HepG2 (cell line): ENCODE data around the gene NEDD4L. TPM values are rescaled to one million over a fixed set of nuclear protein-coding genes. Genes with fewer than 3 reads are reported as not detected.

Source experiments
- ATAC-seq: fragments of 200-7000 bp; cut with Tn5 transposase; 3 replicates; pipeline ENCODE4 v1.9.1; 2020; ENCODE audit warnings: mild to moderate bottlenecking, moderate library complexity
- BruUV-seq: library from RNA; stranded (reverse); fragments of 400-500 nt; replicated peaks from 2 replicates; lab custom pipeline; 2021; lab: Mats Ljungman, UMichigan
- CTCF ChIA-PET: fragments of 300-600 bp; formaldehyde crosslinking; extraction: SDS; loops from one replicate; lab custom pipeline; 2021; ENCODE audit warnings: low total read pairs, inconsistent platforms, low intra/inter-chr PET ratio; lab: Yijun Ruan, JAX
- POLR2A ChIA-PET: fragments of 350-600 bp; sonication (Branson Sonifier 250); formaldehyde crosslinking; loops from one replicate; lab custom pipeline; 2020; ENCODE audit warnings: antibody characterized with exemption, inconsistent platforms; lab: Yijun Ruan, JAX
- DNase-seq: peaks from one replicate; pipeline ENCODE4 v3.0.0-alpha.2; 2015; ENCODE audit warnings: low spot score
- FAIRE-seq: peaks from 3 replicates; lab custom pipeline; 2011; peaks lifted over from hg19 to GRCh38; lab: Jason Lieb, UNC
- H2AFZ ChIP-seq: one replicate; pipeline ENCODE4 v1.6.1; 2011; ENCODE audit warnings: low read length, inconsistent platforms
- H3K27ac ChIP-seq: fragments of 300-600 bp; 3 replicates; pipeline ENCODE4 v1.8.0; 2011; ENCODE audit warnings: mixed run types, mild to moderate bottlenecking, mixed read lengths, low read length, inconsistent platforms; ENCODE audit not compliant: insufficient read depth; ENCODE audit errors: extremely low read length
- H3K27me3 ChIP-seq, 2 experiments: fragments of 200-600 bp in 1 of 2; 2 replicates in 1 of 2; 3 replicates in 1 of 2; pipeline versions ENCODE4 v1.6.0 to v1.8.0; 2011; ENCODE audit warnings: low read length in 2 of 2, mild to moderate bottlenecking in 2 of 2, moderate library complexity in 2 of 2, inconsistent platforms in 1 of 2; ENCODE audit not compliant: insufficient read depth in 2 of 2, control insufficient read depth in 1 of 2
- H3K36me3 ChIP-seq, 2 experiments: fragments of 200-600 bp in 1 of 2; replicated peaks in 1 of 2; 2 replicates in 1 of 2; 3 replicates in 1 of 2; pipeline versions ENCODE4 v1.5.1 to v1.8.0; 2011; ENCODE audit warnings: low read length in 2 of 2, inconsistent platforms in 1 of 2; ENCODE audit not compliant: insufficient read depth in 2 of 2, control insufficient read depth in 1 of 2
- H3K4me1 ChIP-seq: 2 replicates; pipeline ENCODE4 v1.5.1; 2012; ENCODE audit warnings: low read length, inconsistent platforms; ENCODE audit not compliant: insufficient read depth
- H3K4me2 ChIP-seq: 2 replicates; pipeline ENCODE4 v1.6.0; 2011; ENCODE audit warnings: low read depth, low read length, inconsistent platforms
- H3K4me3 ChIP-seq, 3 experiments: fragments of 200-600 bp in 1 of 3; sonication (generic), shearing (Covaris generic) in 1 of 3; replicated peaks in 1 of 3; 2 replicates each; pipeline ENCODE4 v1.5.1; 2011 to 2016; ENCODE audit warnings: low read length in 3 of 3, inconsistent platforms in 2 of 3, low read depth in 2 of 3, mild to moderate bottlenecking in 2 of 3, control low read depth in 1 of 3, mixed read lengths in 1 of 3; ENCODE audit not compliant: insufficient read depth in 1 of 3
- H3K79me2 ChIP-seq: one replicate; pipeline ENCODE4 v1.6.1; 2011; ENCODE audit warnings: low read length, inconsistent platforms; ENCODE audit not compliant: insufficient read depth
- H3K9ac ChIP-seq: 2 replicates; pipeline ENCODE4 v1.6.0; 2011; ENCODE audit warnings: mild to moderate bottlenecking, low read depth, low read length, inconsistent platforms; ENCODE audit not compliant: insufficient read depth
- H3K9me3 ChIP-seq: 2 replicates; pipeline ENCODE4 v1.5.1; 2012; ENCODE audit warnings: mild to moderate bottlenecking, low read length
- H4K20me1 ChIP-seq: 2 replicates; pipeline ENCODE4 v1.6.0; 2011; ENCODE audit warnings: inconsistent platforms, mild to moderate bottlenecking, low read length, moderate library complexity; ENCODE audit not compliant: insufficient read depth
- E2F2 ChIP-seq: sonication (generic); formaldehyde crosslinking; IDR thresholded peaks from 2 replicates; pipeline ENCODE4 v1.4.0; 2020; ENCODE audit warnings: missing genetic modification reagents, borderline replicate concordance
- ETV5 ChIP-seq: IDR thresholded peaks from 2 replicates; pipeline ENCODE4 v1.6.1; 2018; ENCODE audit warnings: missing biosample characterization, missing genetic modification reagents, inconsistent platforms, borderline replicate concordance
- FOXA1 ChIP-seq, 2 experiments: fragments of 450-650 bp in 1 of 2; sonication (generic) in 1 of 2; formaldehyde crosslinking in 1 of 2; IDR thresholded peaks; 2 replicates each; pipeline versions ENCODE4 v1.4.0 to v1.6.1; 2016 to 2020; ENCODE audit warnings: missing genetic modification reagents in 1 of 2
- FOXA3 ChIP-seq: IDR thresholded peaks from 2 replicates; pipeline ENCODE4 v1.6.1; 2016; ENCODE audit warnings: missing genetic modification reagents, missing compliant biosample characterization
- HOXA5 ChIP-seq: sonication (generic); formaldehyde crosslinking; IDR thresholded peaks from 2 replicates; pipeline ENCODE4 v1.4.0; 2020; ENCODE audit warnings: missing genetic modification reagents
- MNT ChIP-seq: fragments of 450-650 bp; IDR thresholded peaks from 2 replicates; pipeline ENCODE4 v1.6.1; 2016
- NCOA5 ChIP-seq: sonication (generic); formaldehyde crosslinking; IDR thresholded peaks from 2 replicates; pipeline ENCODE4 v1.4.0; 2020; ENCODE audit warnings: missing genetic modification reagents
- PAXIP1 ChIP-seq: sonication (generic); formaldehyde crosslinking; conservative IDR thresholded peaks from 2 replicates; pipeline ENCODE4 v1.4.0; 2020; ENCODE audit warnings: mild to moderate bottlenecking, missing genetic modification reagents, moderate library complexity
- POLR2G ChIP-seq: fragments of 200-400 bp; formaldehyde crosslinking; IDR thresholded peaks from 2 replicates; pipeline ENCODE4 v1.6.1; 2018; ENCODE audit warnings: mild to moderate bottlenecking, low read depth, low read length, moderate library complexity
- SSRP1 ChIP-seq: IDR thresholded peaks from 2 replicates; pipeline ENCODE4 v1.6.1; 2016; ENCODE audit warnings: control low read depth
- ZBTB38 ChIP-seq: sonication (generic); formaldehyde crosslinking; IDR thresholded peaks from 2 replicates; pipeline ENCODE4 v1.5.1; 2020; ENCODE audit warnings: mild to moderate bottlenecking, missing genetic modification reagents
- ZNF251 ChIP-seq: sonication (generic); formaldehyde crosslinking; IDR thresholded peaks from 2 replicates; pipeline ENCODE4 v1.9.0; 2021; ENCODE audit warnings: mild to moderate bottlenecking, missing genetic modification reagents
- ZNF33B ChIP-seq: sonication (generic); formaldehyde crosslinking; IDR thresholded peaks from 2 replicates; pipeline ENCODE4 v1.5.1; 2020; ENCODE audit warnings: mild to moderate bottlenecking, missing genetic modification reagents
- ZNF496 ChIP-seq: sonication (generic); formaldehyde crosslinking; IDR thresholded peaks from 2 replicates; pipeline ENCODE4 v1.8.1; 2023; ENCODE audit warnings: mild to moderate bottlenecking, moderate library complexity, missing genetic modification reagents; ENCODE audit not compliant: insufficient replicate concordance
- ZNF670 ChIP-seq: sonication (generic); formaldehyde crosslinking; IDR thresholded peaks from 2 replicates; pipeline ENCODE4 v1.8.0; 2022; ENCODE audit warnings: mild to moderate bottlenecking, missing genetic modification reagents, borderline replicate concordance
- ZNF878 ChIP-seq: sonication (generic); formaldehyde crosslinking; IDR thresholded peaks from 2 replicates; pipeline ENCODE4 v1.8.1; 2023; ENCODE audit warnings: mild to moderate bottlenecking, missing genetic modification reagents, moderate library complexity
- WGBS: methylation state at CpG from one replicate; pipeline ENCODE4 v1.1.6; 2017; ENCODE audit warnings: low lambda C conversion rate; 5-methylcytosine and 5-hydroxymethylcytosine counted together
- in situ Hi-C: cut with HindIII; loops from 2 replicates; pipeline ENCODE4 v1.10.0; 2017; ENCODE audit warnings: low pct_unique_long_range_greater_than_20kb; ENCODE audit not compliant: extremely low pct_ligation_motif_present
- intact Hi-C: fragments of 100-400 bp; cut with micrococcal nuclease; formaldehyde crosslinking; loops from one replicate; pipeline ENCODE4 v1.10.0; 2022; ENCODE audit not compliant: unreplicated experiment
- polyA plus RNA-seq, 8 experiments: library from polyadenylated mRNA; depleted of rRNA in 3 of 8; stranded (reverse) in 7 of 8; unstranded in 1 of 8; fragments of >200 nt; fragmentation: Illumina TruSeq in 4 of 8; extraction: Trizol in 4 of 8; gene quantifications; 2 replicates each; pipeline versions ENCODE4 v1.2.1 to v1.2.3, GENCODE V29; 2011 to 2016; ENCODE audit warnings: low read depth in 4 of 8, missing spikeins in 1 of 8, mixed read lengths in 1 of 8; ENCODE audit not compliant: insufficient read depth in 1 of 8
- total RNA-seq, 5 experiments: library from RNA; depleted of rRNA; stranded (reverse); fragments of >200 nt; fragmentation: Illumina TruSeq; extraction: Trizol; gene quantifications; 2 replicates each; pipeline ENCODE4 v1.2.3, GENCODE V29; 2016; ENCODE audit warnings: low read depth in 1 of 5

NEDD4L gene
- total and polyA plus RNA-seq, 2 of the 13 experiments (the other 11 are each of a cell fraction or from before 2014, with no cell fraction given) = 168 to 390 TPM

GRCh38 chr18:58402247-58402646 lies 358.2 kb downstream of the NEDD4L start (continued):
- peak; percentile 51; the same call in 1 of the 2 replicates for TF ChIP-seq ZBTB38
- peak; percentile 5; the same call in 1 of the 2 replicates for TF ChIP-seq ZNF670
- TF ChIP-seq SSRP1 (CRISPR knock-in tag) = peak; percentile 92
- TF ChIP-seq POLR2G = peak; percentile 20; the same call in 1 of the 2 replicates
- no peak for TF ChIP-seq ZNF33B (CRISPR knock-in tag)
- TF ChIP-seq FOXA1 (IDR thresholded peaks at IDR 0.05) = no peak
- TF ChIP-seq FOXA1 (CRISPR knock-in tag; IDR thresholded peaks at IDR 0.05) = 0 out of 2 replicates have a peak, but pooled peaks have one; percentile 5
- TF ChIP-seq FOXA3 (CRISPR knock-in tag) = 0 out of 2 replicates have a peak, but pooled peaks have one; percentile 13

- peak overlapping the region; percentile 30; the same call in 1 of the 2 replicates for H3K4me2 ChIP-seq
- peaks cover 0 to 4% of the 10 kb centered on the region in 2 experiments; a peak in 1 of 5 replicates for H3K36me3 ChIP-seq
- peak overlapping the region; percentile 98 for H3K27ac ChIP-seq
- H3K27me3 ChIP-seq = no peaks in the 10 kb centered on the region
- ATAC-seq (peak; percentile 33), FAIRE-seq (no peak), DNase-seq (peak; percentile 65)
- H3K4me1 ChIP-seq = peaks cover 99% of the 10 kb centered on the region
- POLR2A ChIA-PET = interaction anchor here (0.6 to 9.1 kb wide), 6 partner anchors 13 to 359 kb away, joined by 3 to 181 read pairs (median 3); partner anchors contain the start of gene NEDD4L
- no peaks in the 10 kb centered on the region for H4K20me1 ChIP-seq
- 35% methylated on average over 6 of the region's 13 CpGs for whole genome bisulfite sequencing
- H3K4me3 ChIP-seq = no peak overlapping the region
- no peaks in the 10 kb centered on the region for H3K9me3 ChIP-seq
- peaks cover 15% of the 10 kb centered on the region for H3K79me2 ChIP-seq
- BruUV-seq = no TSS peak
- in situ Hi-C loops (no loop called here), intact Hi-C loops (loop anchor here (5.0 to 10.0 kb wide), 2 partner anchors 52 to 269 kb away; partner anchors contain the start of gene MALT1)
- H3K9ac ChIP-seq = peak overlapping the region; percentile 57
- no peak overlapping the region for H2AFZ ChIP-seq
- CTCF ChIA-PET = no interaction called here
- TF ChIP-seq ZNF496 (no peak), MNT (0 out of 2 replicates have a peak, but pooled peaks have one; percentile 9), ETV5 (CRISPR knock-in tag) (peak; percentile 98), ZNF251 (CRISPR knock-in tag) (peak; percentile 40; the same call in 1 of the 2 replicates), E2F2 (CRISPR knock-in tag) (0 out of 2 replicates have a peak, but pooled peaks have one; percentile 31), NCOA5 (no peak), ZNF878 (CRISPR knock-in tag) (peak; percentile 77; the same call in 1 of the 2 replicates), PAXIP1 (CRISPR knock-in tag) (peak; percentile 85), HOXA5 (CRISPR knock-in tag) (peak; percentile 55)
Measured at GRCh38 chr18:58402951-58403702, 359.1 kb downstream of the NEDD4L start.
